HAP-1 (cell line): ENCODE data around the gene RELN.

Source experiments
- DNase-seq, 2 experiments: peaks; one replicate each; pipeline ENCODE4 v3.0.0-alpha.2; 2016 to 2020; ENCODE audit warnings: low spot score in 2 of 2
- H3K27me3 ChIP-seq: fragments of 250-450 bp; sonication (Bioruptor Pico); 2 replicates; pipeline ENCODE4 v1.5.1; 2020; ENCODE audit warnings: low read depth, mild to moderate bottlenecking, moderate library complexity
- H3K36me3 ChIP-seq: fragments of 250-450 bp; sonication (Bioruptor Pico); replicated peaks from 2 replicates; pipeline ENCODE4 v1.5.1; 2020; ENCODE audit warnings: mild to moderate bottlenecking
- H3K4me1 ChIP-seq: fragments of 250-450 bp; sonication (Bioruptor Pico); 2 replicates; pipeline ENCODE4 v1.5.1; 2020; ENCODE audit warnings: mild to moderate bottlenecking
- H3K4me3 ChIP-seq: fragments of 250-450 bp; sonication (Bioruptor Pico); 2 replicates; pipeline ENCODE4 v1.5.1; 2020; ENCODE audit warnings: mild to moderate bottlenecking, moderate library complexity
- H3K9me3 ChIP-seq: fragments of 250-450 bp; sonication (Bioruptor Pico); 2 replicates; pipeline ENCODE4 v1.5.1; 2020; ENCODE audit warnings: mild to moderate bottlenecking, moderate library complexity
- in situ Hi-C: fragments of 300-500 bp; cut with MboI; formaldehyde crosslinking; loops from 3 replicates; pipeline ENCODE4 v1.14.3; 2020; ENCODE audit warnings: low sequenced_read_pairs, inconsistent platforms, mixed read lengths

Gene RELN

DNA sequence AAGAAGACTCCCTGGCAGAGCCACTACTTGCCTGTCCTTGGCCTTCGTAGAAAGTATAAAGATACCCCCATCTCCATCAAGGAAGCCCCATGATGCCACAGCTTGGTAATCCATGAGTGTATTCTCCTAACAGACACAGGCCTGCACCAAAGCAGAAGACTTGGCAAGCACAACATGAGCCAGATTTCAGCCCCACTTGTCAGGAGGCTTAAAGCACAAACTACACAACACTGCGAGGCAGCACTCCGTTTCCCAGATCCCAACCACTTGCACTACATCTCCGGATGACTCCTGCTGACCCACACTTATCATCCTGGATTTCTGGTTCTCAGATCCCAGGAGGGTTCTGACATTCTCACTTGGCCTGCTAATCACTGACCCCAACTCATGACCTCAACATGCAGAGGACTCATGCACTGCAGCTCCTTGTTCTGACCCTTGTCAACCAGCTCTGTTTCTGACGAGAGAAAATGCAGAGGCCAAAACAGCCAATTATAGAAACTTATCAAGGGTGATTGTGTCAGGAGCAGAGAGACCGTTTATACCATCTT is 100.8 kb downstream of the RELN start:
- H3K4me3 ChIP-seq = no peak overlapping the region
- H3K4me1 ChIP-seq = peaks cover 13% of the 10 kb centered on the region
- H3K36me3 ChIP-seq = no peaks in the 10 kb centered on the region
- H3K27me3 ChIP-seq = no peaks in the 10 kb centered on the region
- DNase-seq = no peak
- in situ Hi-C loops = no loop called here
- no peaks in the 10 kb centered on the region for H3K9me3 ChIP-seq

GRCh38 chr7:103887853-103888602 is 101.4 kb downstream of the RELN start:
- Histone ChIP-seq H3K36me3 (no peaks in the 10 kb centered on the region), H3K4me3 (no peak overlapping the region), H3K9me3 (no peaks in the 10 kb centered on the region), H3K4me1 (peaks cover 8% of the 10 kb centered on the region; the same call in 1 of the 2 replicates), H3K27me3 (no peaks in the 10 kb centered on the region)
- in situ Hi-C loops = no loop called here
- no peak for DNase-seq

GRCh38 chr7:103887050-103887449 is 102.4 kb downstream of the RELN start:
- Histone ChIP-seq H3K36me3 (no peaks in the 10 kb centered on the region), H3K4me3 (no peak overlapping the region), H3K9me3 (no peaks in the 10 kb centered on the region), H3K27me3 (no peaks in the 10 kb centered on the region), H3K4me1 (peaks cover 8% of the 10 kb centered on the region; the same call in 1 of the 2 replicates)
- in situ Hi-C loops = no loop called here
- no peak for DNase-seq

DNA sequence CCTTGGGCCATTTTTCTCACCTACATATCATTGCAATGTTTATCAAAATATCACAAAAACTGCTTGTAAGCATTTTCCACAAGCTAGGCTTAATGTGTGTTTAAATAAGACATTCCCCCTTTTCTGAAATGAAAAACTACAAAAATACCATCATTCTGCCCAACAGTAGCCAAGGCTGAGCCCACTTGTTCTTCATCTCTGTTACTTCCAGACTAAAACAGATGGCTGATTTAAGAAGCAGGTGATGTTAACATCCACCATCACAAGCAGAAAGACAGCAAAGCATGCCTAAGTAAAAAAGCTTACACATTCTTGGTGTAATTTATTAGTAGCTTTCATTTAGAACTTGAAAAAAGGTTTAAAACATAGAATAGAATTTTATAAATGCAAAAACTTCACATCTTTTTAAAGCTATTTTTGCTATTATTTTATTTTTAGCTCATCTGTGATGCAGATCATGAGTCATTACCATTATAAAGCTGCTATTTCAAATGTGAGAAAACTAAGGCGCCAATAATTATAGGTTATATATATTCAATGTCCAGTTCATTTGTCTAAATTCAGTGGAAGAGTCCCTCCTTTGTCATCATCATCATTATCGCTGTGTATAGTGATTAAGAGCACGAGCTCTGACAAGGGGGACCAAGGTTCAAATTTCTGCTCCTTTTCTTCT is 109.4 kb downstream of the RELN start:
- H3K36me3 ChIP-seq = no peaks in the 10 kb centered on the region
- in situ Hi-C loops = no loop called here
- H3K27me3 ChIP-seq = no peaks in the 10 kb centered on the region
- no peaks in the 10 kb centered on the region for H3K9me3 ChIP-seq
- H3K4me1 ChIP-seq = peaks cover 24% of the 10 kb centered on the region
- peak; percentile 17 to 94 for DNase-seq
- H3K4me3 ChIP-seq = no peak overlapping the region

GRCh38 chr7:103879411-103879810 is 110.0 kb downstream of the RELN start:
- no peaks in the 10 kb centered on the region for H3K36me3 ChIP-seq
- H3K9me3 ChIP-seq = no peaks in the 10 kb centered on the region
- DNase-seq = no peak
- H3K4me1 ChIP-seq = peaks cover 24% of the 10 kb centered on the region
- in situ Hi-C loops = no loop called here
- no peaks in the 10 kb centered on the region for H3K27me3 ChIP-seq
- no peak overlapping the region for H3K4me3 ChIP-seq

GRCh38 chr7:103877565-103877964 is 111.9 kb downstream of the RELN start:
- H3K27me3 ChIP-seq = no peaks in the 10 kb centered on the region
- in situ Hi-C loops = no loop called here
- no peaks in the 10 kb centered on the region for H3K36me3 ChIP-seq
- DNase-seq = no peak
- H3K4me3 ChIP-seq = no peak overlapping the region
- peaks cover 24% of the 10 kb centered on the region for H3K4me1 ChIP-seq
- no peaks in the 10 kb centered on the region for H3K9me3 ChIP-seq

GRCh38 chr7:103875718-103876117 is 113.7 kb downstream of the RELN start:
- Histone ChIP-seq H3K27me3 (no peaks in the 10 kb centered on the region), H3K4me3 (no peak overlapping the region), H3K9me3 (no peaks in the 10 kb centered on the region), H3K36me3 (no peaks in the 10 kb centered on the region), H3K4me1 (peaks cover 22% of the 10 kb centered on the region)
- DNase-seq = no peak
- in situ Hi-C loops = no loop called here

- Histone ChIP-seq H3K4me1 (no peaks in the 10 kb centered on the region), H3K9me3 (no peaks in the 10 kb centered on the region), H3K27me3 (no peaks in the 10 kb centered on the region), H3K36me3 (no peaks in the 10 kb centered on the region), H3K4me3 (no peak overlapping the region)
- no peak for DNase-seq
- in situ Hi-C loops = no loop called here
These were observed 118.0 kb downstream of the RELN start for GRCh38 chr7:103871473-103871872.

GRCh38 chr7:103870664-103871063 is 118.8 kb downstream of the RELN start:
- Histone ChIP-seq H3K36me3 (no peaks in the 10 kb centered on the region), H3K27me3 (no peaks in the 10 kb centered on the region), H3K4me3 (no peak overlapping the region), H3K4me1 (no peaks in the 10 kb centered on the region), H3K9me3 (no peaks in the 10 kb centered on the region)
- in situ Hi-C loops = no loop called here
- DNase-seq = no peak

DNA sequence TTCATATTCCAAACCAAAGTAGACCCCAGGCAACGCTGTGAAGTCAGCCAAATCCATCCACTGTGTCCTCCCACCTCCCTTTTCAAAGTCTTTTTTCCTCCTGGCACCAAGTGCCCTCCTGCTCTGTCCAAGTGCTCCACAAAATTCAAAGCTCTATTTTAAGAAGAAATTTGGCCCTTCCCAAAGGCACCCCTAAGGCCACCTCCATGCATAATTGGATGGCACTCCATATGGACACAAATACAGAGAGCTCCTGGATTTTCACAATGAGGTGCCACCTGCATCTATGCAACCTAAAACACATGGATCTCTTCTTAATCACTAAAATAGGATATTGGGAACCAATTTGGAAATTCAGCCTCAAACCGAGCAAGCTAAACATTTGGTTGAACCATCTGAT is 121.6 kb downstream of the RELN start:
- H3K9me3 ChIP-seq = no peaks in the 10 kb centered on the region
- H3K4me3 ChIP-seq = no peak overlapping the region
- H3K36me3 ChIP-seq = no peaks in the 10 kb centered on the region
- in situ Hi-C loops = no loop called here
- H3K4me1 ChIP-seq = no peaks in the 10 kb centered on the region
- no peak for DNase-seq
- no peaks in the 10 kb centered on the region for H3K27me3 ChIP-seq

DNA sequence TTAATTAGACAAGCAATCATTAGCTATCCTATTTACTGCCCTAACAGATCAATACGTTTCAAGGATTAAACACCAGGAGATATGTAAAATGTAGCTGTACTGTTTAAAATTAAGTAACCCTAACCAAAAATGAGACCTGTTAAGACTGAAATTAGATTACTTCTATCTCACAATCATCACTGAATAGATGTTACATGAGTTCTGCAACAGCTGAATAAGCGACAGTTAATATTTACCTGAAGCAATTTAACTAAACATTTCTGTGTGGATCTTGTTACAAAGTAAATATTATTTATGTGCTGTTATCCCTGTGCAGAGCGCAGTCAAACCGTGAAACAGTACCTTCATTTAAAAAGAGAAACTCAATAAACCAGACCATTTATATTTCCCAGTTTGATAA is 122.5 kb downstream of the RELN start:
- Histone ChIP-seq H3K4me1 (no peaks in the 10 kb centered on the region), H3K9me3 (no peaks in the 10 kb centered on the region), H3K4me3 (no peak overlapping the region), H3K36me3 (no peaks in the 10 kb centered on the region), H3K27me3 (no peaks in the 10 kb centered on the region)
- in situ Hi-C loops = no loop called here
- DNase-seq = no peak

GRCh38 chr7:103865442-103865841 is 124.0 kb downstream of the RELN start:
- H3K36me3 ChIP-seq = no peaks in the 10 kb centered on the region
- H3K9me3 ChIP-seq = no peaks in the 10 kb centered on the region
- no peak for DNase-seq
- no peaks in the 10 kb centered on the region for H3K4me1 ChIP-seq
- in situ Hi-C loops = no loop called here
- no peak overlapping the region for H3K4me3 ChIP-seq
- no peaks in the 10 kb centered on the region for H3K27me3 ChIP-seq

- no peaks in the 10 kb centered on the region for H3K27me3 ChIP-seq
- no peak for DNase-seq
- no peaks in the 10 kb centered on the region for H3K36me3 ChIP-seq
- no peaks in the 10 kb centered on the region; the same call in 1 of the 2 replicates for H3K4me1 ChIP-seq
- H3K9me3 ChIP-seq = no peaks in the 10 kb centered on the region
- in situ Hi-C loops = no loop called here
- H3K4me3 ChIP-seq = no peak overlapping the region
These were observed 127.0 kb downstream of the RELN start for GRCh38 chr7:103862302-103863035.

DNA sequence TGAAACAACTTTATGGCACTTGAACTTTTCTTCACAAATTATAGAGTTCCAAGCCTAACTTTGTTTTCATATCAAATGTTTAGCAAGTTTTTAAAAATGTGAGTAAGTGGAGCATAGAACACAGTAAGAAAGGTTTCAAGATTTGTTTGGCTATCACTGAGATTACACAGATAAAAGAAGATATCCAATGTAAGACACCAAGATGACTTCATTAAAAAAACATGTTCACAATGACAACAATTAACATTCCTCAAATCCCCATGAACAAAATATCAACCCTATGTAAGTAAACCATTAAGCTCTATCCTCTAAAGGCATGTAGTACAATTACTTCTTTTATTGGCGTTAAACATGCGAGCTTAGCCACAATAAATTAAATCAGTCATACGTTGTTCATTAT is 129.7 kb downstream of the RELN start:
- no peak overlapping the region for H3K4me3 ChIP-seq
- in situ Hi-C loops = no loop called here
- DNase-seq = no peak
- H3K36me3 ChIP-seq = no peaks in the 10 kb centered on the region
- H3K27me3 ChIP-seq = no peaks in the 10 kb centered on the region
- H3K9me3 ChIP-seq = no peaks in the 10 kb centered on the region
- peaks cover 5% of the 10 kb centered on the region for H3K4me1 ChIP-seq
